Fibroblast of skin of abdomen (primary cell): Measurements from ENCODE around the gene ZMYND15.

Experiments used
- DNase-seq: peaks from one replicate; pipeline ENCODE4 v3.0.0-alpha.2; 2013

ZMYND15 gene

DNA sequence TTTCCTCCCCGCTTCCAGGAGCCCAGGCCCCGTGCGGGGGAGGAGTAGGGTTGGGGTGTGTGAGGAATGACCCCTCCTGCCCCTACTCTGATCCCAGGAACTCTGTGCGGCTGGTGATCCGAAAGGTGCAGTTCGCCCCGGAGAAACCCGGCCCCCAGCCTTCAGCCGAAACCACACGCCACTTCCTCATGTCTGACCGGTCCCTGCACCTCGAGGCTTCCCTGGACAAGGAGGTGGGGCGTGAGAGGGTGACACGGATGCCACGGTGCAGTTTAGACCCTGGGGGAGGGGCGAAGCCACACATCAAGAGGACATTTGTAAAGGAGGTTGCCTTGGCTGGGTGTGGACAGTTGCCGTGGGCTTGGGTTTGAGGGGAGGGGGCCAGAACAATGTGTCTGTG, 21.8 kb upstream of the ZMYND15 start:
- DNase-seq: no peak

DNA sequence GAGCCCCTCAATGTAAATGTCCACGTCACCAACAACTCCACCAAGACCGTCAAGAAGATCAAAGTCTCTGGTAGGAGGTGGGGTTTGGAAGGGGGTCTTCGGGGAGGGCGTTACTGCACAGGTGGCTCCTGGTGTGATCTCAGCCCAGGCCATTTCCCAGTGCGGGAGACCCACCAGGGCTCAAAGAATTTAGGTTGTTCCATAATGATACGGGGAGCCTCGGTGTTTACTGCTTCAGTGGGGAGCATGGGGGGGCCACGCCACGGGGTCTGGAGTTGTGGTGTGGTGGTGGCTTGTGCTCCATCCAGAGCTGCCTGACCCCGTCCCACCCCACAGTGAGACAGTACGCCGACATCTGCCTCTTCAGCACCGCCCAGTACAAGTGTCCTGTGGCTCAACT, 21.4 kb upstream of the ZMYND15 start:
- no peak for DNase-seq

- no peak for DNase-seq
These were observed 20.5 kb upstream of the ZMYND15 start for GRCh38 chr17:4719146-4719545.

DNA sequence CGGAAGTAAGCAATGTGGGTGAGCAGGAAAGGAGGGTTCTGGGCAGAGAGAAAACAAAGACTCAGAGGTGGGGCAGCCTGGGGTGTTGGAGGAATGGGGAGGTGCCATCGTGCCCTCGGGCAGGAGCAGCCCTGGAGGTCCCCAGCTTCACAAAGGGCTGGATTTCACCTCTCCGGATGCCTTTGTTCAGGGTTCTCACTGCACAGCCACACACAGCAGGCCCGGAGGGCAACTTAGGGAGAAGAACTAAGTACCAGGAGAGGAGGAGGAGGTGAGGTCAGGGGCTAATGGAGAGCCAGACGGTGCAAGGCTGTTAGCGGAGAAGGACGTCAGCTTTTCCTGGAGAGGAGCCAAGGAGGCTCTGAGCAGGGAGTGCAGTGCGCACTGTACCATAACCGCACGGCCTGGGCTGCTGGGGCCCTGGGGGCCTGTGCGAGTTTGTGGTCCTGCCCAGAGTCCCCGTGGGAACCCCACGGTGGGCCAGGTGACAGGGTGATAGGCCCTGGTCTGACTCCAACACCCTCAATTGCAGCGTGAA, 19.9 kb upstream of the ZMYND15 start:
- DNase-seq: no peak

- no peak for DNase-seq
These were observed 18.8 kb upstream of the ZMYND15 start for GRCh38 chr17:4720787-4721186.

DNA sequence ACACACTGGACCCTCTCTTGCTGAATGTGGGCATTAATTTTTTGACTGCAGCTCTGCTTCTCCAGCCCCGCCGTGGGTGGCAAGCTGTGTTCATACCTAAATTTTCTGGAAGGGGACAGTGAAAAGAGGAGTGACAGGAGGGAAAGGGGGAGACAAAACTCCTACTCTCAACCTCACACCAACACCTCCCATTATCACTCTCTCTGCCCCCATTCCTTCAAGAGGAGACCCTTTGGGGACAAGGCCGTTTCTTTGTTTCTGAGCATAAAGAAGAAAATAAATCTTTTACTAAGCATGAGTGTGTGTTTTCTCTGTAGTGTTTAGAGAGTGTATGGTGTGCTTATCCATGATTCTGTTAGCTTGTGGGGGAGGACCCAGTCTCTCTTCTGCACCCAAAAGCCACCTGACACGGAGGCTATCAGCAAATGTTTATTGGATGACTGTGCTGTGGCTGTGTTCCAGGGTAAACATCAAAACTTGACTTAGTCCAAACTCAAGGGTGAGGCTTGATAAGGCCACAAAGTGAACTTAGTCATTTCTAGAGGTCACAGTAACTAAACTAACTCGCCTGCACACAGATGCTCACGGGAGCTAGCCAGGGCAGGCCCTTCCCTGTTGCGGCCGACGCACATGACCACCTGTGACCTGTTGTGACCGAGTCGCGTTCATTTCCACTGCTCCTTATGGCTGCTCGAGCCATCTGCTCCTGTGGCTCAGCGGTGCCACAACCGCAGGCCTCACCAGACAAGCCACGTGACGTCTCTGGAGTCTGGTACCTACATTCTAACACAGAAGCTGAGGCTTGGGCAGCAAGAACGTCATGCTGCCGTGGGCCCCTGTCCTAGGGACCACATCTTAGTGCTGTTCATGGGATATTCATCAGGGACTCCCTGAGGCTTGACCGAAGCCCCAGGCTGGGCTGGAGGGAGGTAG, 18.2 kb upstream of the ZMYND15 start:
- no peak for DNase-seq

DNA sequence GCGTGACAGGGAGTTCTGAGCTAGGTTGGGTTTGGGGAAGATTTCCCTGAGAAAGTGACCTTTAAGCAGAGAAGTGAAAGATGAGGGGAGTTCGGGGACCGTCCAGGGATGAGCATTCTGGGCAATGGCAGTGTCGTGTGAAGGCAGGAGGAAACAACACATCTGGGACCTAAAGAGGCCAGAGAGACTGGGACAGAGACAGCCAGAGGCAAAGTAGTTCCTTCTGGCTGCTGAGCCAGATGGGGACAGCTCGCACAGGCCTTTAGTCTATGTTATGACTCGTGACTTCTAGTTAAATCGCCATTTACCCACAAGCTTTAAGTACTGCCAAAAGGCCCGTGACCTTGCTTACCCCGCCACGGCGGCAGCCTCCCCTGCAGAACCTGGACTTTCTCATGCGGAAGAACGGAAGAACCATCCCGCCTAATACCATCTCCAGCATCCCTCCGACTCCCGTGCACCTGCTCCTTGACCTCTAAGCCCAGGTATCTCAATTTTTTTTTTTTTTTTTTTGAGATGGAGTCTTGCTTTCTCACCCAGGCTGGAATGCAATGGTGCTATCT, 16.9 kb upstream of the ZMYND15 start:
- DNase-seq: no peak

- DNase-seq: no peak
These were observed 15.0 kb upstream of the ZMYND15 start for GRCh38 chr17:4724650-4725049.

- DNase-seq: no peak
These were observed 13.9 kb upstream of the ZMYND15 start for GRCh38 chr17:4725646-4726310.

- no peak for DNase-seq
These were observed 11.5 kb upstream of the ZMYND15 start for GRCh38 chr17:4728124-4728523.

GRCh38 chr17:4733073-4733531, 6.5 kb upstream of the ZMYND15 start:
- DNase-seq: no peak

DNA sequence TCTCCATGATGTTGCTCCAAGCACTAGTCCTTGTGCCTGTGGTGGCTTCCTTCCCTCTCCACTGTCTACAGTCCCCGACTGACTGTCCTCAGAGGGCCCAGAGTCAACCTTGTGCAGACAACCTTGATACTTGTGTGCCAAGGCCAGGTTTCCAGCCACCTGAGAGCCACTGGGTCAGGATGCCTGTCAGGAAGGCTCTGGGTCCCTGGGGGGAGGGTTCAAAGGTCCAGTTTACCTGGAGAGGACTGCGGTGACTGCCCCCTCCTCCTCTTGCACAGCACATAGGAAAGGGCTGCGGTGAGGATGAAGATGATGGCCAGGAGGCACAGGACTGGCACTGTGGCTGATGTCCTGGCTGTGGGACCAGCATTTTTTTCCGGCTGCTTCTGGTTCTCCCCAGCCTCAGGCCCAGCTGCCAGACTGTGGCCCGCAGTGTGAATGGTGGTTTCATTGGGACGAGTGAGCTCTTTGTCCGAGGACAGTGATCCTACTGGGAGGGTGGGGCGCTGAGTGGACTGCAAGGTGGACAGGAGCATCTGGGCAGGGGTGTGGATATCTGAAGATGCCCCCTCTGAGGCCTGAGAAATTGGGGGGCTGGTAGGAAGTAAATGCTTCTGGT, 4.7 kb upstream of the ZMYND15 start:
- DNase-seq: no peak

DNA sequence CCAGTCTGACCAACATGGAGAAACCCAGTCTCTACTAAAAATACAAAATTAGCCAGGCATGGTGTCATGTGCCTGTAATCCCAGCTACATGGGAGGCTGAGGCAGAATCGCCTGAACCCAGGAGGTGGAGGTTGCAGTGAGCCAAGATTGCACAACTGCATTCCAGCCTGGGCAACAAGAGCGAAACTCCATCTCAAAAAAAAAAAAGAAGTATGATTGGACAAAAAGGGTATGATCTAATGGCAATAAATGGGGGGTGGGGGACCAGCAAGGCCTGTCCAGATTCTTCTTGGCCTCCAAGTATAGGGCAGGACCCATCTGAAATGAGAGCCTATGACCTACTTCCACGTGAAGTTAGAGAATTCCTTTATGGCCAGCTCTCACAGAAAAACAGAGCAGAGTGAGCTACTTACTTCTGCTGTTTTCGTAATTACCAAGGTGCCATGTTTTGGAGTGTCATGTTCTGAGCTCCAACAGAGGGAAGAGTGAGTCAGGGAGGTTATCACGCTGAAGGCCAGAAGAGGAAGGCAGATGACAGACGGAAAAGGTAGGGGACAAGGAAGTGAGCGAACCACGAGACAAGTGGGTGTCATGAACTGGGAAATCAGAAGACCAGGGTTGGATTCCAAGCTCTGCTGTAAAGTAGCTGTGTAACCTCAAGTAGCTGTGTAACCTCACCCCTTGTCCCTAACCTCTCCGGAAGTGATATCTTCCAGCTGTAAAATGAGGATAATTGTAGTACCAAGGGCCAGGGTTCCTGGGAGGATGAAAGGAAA, 3.6 kb upstream of the ZMYND15 start:
- DNase-seq: no peak

GRCh38 chr17:4738136-4739121, 1.2 kb upstream of the ZMYND15 start:
- DNase-seq: no peak

DNA sequence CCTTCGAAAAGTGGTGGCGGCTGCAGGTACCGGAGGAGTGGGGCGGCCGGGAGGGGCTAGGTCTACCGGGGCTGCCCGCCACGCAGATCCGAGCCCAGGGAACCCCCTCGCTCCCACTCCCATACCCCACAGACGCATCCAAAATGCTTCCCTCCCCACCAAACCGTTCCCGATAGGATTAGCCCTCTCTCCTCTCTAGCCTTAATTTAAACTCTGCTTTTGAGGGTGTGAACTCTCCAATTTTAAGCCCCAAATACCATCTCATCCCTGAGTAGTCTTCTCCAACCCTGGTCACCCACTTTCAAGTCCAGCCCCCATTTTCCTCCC, 355 bp downstream of the ZMYND15 start:
- no peak for DNase-seq

DNA sequence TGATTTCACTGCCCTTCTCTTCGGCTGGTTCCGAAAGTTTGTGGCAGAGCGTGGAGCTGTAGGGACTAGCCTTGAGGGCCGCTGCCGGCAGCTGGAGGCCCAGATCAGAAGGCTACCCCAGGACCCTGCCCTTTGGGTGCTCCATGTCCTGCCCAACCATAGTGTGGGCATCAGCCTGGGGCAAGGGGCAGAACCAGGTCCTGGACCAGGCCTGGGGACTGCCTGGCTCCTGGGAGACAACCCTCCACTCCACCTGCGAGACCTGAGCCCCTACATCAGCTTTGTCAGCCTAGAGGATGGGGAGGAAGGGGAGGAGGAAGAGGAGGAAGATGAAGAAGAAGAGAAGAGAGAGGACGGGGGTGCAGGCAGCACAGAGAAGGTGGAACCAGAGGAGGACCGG, 951 bp downstream of the ZMYND15 start:
- no peak for DNase-seq

DNA sequence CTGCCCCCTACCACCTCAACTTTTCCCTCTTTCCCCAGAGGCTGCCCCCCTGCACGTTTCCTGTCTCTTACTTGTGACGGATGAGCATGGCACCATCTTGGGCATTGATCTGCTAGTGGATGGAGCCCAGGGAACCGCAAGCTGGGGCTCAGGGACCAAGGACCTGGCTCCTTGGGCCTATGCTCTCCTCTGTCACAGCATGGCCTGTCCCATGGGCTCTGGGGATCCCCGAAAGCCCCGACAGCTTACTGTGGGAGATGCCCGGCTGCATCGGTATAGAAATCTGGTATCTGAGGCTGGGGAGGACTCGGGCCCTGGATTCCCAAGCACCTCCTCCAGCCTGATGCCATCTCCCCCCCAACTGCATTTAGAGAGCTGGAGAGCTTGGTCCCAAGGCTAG, 1.9 kb downstream of the ZMYND15 start:
- no peak for DNase-seq

DNA sequence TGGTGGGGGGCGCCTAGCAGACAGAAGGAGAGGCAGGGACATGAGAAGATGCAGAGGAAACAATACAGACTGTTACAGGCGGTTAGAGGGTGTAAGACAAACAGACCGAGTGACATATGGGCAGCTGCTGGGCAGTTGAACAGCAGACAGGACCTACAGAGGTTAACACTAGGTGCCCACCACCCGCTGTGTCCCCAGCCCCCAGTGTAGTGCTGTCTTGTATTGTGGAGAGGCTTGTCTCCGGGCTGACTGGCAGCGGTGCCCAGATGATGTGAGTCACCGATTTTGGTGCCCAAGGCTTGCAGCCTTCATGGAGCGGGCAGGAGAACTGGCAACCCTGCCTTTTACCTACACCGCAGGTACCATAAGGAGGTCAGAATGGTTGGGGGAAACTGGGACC, 2.5 kb downstream of the ZMYND15 start:
- DNase-seq: no peak

DNA sequence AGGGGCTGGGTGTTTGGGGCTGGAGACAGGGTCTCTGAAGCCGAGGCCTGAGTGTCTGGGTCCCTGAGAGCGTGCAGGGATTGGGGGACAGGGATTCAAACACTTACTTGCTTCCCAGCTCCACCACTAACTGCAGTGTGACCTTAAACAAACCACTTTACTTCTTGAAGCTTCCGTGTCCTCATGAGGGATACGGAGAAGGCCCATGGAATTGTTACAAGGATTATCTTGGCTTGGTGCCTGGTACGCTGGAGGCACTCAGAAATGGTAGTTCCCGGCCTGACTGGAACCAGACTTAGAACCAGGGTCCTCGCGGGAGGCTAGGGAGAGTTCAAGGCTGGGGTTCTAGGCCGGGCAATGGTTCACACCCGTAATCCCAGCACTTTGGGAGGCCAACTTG, 3.0 kb downstream of the ZMYND15 start:
- no peak for DNase-seq

DNA sequence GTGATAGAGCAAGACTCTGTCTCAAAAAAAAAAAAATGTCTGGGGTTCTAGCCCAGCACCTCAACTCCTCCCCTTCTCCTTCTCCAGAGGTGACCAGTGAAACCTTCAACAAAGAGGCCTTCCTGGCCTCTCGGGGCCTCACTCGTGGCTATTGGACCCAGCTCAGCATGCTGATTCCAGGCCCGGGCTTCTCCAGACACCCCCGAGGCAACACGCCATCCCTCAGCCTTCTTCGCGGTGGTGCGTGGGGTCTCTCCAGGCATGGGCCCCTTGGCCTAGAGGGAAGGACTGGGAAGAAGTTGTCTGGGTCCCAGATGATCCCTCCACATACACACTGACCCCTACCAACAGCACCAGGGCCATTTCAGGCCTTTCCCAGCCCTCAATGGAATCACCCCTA, 3.6 kb downstream of the ZMYND15 start:
- DNase-seq: no peak

DNA sequence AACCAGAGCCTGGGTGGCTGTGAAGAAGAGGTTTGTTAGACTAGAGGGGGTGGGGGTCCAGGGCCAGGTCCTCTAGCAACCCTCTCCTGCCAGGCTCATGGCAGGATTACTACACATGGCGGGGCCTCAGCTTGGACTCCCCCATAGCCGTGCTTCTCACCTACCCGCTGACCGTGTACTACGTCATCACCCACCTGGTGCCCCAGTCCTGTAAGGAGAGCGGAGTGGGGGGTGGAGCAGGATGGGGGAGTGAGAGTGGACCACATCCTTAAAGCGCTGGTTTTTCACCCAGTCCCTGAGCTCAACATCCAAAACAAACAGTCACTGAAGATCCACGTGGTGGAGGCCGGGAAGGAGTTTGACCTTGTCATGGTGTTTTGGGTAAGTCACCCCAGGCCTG, 4.3 kb downstream of the ZMYND15 start:
- DNase-seq: no peak
